ENCODE results near the gene PCBP4.

DNA sequence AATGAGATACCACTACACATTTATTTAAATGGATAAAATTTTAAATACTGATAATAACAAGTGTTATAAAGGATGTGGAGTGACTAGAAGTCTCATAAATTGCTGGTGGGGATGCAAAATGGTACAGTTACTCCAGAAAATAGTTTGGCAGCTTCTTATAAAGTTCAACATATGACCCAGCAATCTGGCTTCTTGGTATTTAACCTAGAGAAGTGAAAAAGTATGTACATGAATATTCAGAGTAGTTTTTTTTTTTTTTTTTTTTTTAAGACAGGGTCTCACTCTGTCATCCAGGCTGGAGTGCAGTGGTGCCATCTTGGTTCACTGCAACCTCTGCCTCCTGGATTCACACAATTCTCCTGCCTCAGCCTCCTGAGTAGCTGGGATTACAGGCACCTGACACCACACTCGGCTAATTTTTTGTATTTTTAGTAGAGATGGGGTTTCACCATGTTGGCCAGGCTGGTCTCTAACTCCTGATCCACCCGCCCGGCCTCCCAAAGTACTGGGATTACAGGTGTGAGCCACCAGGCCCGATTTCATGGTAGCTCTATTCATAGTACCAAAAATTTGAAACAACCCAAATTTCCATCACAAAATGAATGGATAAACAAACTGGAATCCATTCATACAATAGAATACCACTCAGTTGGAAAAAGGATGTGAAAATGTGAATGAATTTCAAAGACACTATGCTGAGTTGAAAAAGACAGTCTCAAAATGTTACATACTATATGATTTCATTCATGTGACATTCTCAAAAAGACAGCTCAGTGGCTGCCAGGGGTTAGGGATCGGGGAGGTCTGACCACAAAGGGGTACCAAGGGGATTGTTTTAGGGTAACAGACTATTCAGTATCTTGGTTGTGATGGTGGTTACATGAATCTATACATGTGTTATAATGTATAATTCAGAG lies 39.9 kb downstream of the PCBP4 start:
- TF ChIP-seq EZH2 (IDR thresholded peaks at IDR 0.05; ENCODE audit: insufficient read depth, poor library complexity, severe bottlenecking) = no peak
- TF ChIP-seq EZH2phosphoT487 (IDR thresholded peaks at IDR 0.05; ENCODE audit: insufficient read depth, low read depth) = no peak

Measured in GM23248 (cell line).